Vagina (tissue), 2 donors: ENCODE data around the gene MPPED2.

Experiments used
- CTCF ChIP-seq, 3 experiments: fragments of 450-650 bp in 2 of 3; fragments of 200-600 bp in 1 of 3; sonication (generic) in 1 of 3; IDR thresholded peaks; one replicate each; pipeline ENCODE4 v1.5.1; 2017 to 2019; ENCODE audit warnings: antibody characterized with exemption in 3 of 3, mild to moderate bottlenecking in 2 of 3, moderate library complexity in 2 of 3
- POLR2A ChIP-seq, 2 donors: fragments of 450-650 bp; IDR thresholded peaks; one replicate each; pipeline ENCODE4 v1.6.1; 2017; ENCODE audit warnings: antibody characterized with exemption in 2 of 2, mild to moderate bottlenecking in 2 of 2, moderate library complexity in 2 of 2
- POLR2AphosphoS5 ChIP-seq, 2 donors: sonication (generic); formaldehyde crosslinking; IDR thresholded peaks; one replicate each; pipeline ENCODE4 v1.9.0; 2017; ENCODE audit warnings: antibody characterized with exemption in 2 of 2, mild to moderate bottlenecking in 2 of 2, low read depth in 1 of 2; ENCODE audit not compliant: insufficient read depth in 1 of 2

GRCh38 chr11:30380846-30381245 lies 205.3 kb downstream of the MPPED2 start:
- TF ChIP-seq CTCF (IDR thresholded peaks at IDR 0.05) (no peak), POLR2AphosphoS5 (IDR thresholded peaks at IDR 0.05; ENCODE audit: insufficient read depth in 1 of 2, low read depth in 1 of 2) (no peak), POLR2A (IDR thresholded peaks at IDR 0.05) (no peak)
